GM19193 (cell line): ENCODE results near the gene SLC32A1.
A peak's percentile ranks its signal among the peaks of the same experiment; 100 is the strongest.

Experiments used
- POLR2A ChIP-seq: IDR thresholded peaks from 4 replicates; pipeline ENCODE4 v1.6.1; 2011; ENCODE audit not compliant: insufficient read depth, insufficient read length; ENCODE audit errors: extremely low read depth

SLC32A1 gene

DNA sequence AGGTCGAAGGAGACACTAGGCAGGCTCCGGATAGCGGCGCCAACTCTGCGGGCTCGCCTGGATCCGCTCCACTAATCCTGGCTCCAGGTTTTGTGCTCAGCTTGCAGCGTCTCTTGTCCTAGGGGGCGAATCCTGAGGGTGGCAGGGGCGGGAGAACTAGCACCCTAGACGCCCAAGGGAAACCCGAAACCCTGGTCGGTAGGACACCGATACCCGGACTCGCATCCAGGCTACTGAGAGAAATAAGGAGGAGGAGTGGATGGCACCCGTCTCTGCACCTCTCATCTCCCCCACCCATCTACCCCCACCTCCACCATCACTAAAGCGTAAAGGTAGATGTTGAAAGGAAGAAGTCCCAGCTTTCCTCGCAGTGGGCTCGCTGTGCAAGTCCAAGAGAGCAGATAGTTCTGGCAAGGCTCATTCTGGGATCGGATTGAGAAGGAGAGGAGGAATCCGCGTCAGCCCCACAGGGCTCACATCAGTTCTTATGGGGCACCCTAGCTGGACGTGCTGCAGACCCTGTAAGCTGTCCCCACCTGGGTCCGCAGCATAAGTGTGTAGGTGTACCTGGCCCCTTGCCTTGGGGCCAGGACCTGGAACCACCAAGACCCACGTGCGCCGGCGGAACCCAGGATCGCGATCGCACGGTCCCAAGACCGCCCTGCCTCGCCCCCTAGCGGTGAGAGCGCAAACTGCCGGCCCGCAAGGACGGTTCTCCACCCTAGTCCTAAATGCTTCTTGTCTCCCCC, 6.9 kb downstream of the SLC32A1 start:
- no peak for TF ChIP-seq POLR2A

DNA sequence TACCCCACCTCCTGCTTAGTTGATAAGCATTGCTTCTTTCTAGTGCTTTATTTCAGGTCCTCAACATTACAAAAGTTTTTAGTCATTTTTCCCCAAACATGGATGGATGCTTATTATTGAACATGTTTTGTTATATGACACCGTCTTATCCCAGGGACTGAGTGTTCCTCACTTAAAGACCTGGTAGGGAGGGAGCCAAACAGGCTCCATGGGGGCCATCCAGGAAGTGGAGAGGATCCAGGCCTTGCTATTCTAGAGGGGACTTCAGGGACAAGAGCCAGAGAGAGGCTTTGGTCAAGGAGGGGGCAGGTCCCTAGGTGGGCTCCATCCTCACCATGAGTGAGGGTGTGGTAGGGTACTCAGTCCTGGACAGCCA, 7.4 kb downstream of the SLC32A1 start:
- no peak for TF ChIP-seq POLR2A

DNA sequence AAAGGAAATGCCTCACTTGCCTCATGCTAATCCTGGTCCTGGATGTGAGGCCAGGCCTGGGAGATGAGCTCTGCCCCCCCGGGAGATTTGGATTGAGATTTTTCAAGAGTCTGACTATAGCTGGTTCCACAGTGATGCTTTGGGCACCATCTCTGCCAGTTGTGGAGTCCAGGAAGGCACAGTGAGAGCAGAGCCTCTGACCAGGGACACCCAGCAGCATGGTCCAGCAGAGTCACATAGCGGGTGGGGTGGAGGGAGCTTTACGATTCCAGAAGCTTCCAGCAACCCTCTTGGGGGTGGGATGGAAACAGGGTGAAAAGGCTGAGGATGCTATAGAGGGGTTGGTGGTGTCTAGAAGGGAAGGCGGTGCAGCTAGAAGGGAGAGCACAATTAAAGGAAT, 8.7 kb downstream of the SLC32A1 start:
- TF ChIP-seq POLR2A: no peak

DNA sequence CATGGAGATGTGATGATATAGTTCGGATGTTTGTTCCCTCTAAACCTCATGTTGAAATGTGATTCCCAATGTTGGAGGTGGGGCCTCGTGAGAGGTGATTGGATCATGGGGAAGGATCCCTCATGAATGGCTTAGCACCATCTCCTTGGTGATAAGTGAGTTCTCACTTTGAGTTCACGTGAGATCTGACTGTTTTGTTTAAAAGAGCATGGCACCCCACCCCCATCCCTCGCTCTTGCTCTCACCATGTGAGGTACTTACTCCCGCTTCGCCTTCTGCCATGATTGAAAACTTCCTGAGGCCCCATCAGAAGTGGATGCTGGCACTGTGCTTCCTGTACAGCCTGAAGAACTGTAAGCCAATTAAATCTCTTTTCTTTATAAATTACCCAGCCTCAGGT, 10.9 kb downstream of the SLC32A1 start:
- no peak for TF ChIP-seq POLR2A

DNA sequence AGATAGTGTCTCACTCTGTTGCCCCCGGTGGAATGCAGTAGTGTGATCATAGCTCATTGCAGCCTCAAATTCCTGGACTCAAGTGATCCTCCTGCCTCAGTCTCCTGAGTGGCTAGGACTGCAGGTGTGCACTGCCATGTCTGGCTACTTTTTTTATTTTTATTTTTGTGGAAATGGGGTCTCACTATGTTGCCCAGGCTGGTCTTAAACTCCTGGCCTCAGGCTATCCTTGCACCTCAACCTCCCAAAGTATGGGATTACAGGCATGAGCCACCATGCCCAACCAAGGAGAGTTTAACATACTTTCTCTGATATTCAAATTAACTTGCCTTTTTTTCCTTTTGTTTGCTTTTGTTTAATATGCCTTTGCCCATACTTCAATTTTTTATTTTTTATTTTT, 13.6 kb downstream of the SLC32A1 start:
- TF ChIP-seq POLR2A: no peak

DNA sequence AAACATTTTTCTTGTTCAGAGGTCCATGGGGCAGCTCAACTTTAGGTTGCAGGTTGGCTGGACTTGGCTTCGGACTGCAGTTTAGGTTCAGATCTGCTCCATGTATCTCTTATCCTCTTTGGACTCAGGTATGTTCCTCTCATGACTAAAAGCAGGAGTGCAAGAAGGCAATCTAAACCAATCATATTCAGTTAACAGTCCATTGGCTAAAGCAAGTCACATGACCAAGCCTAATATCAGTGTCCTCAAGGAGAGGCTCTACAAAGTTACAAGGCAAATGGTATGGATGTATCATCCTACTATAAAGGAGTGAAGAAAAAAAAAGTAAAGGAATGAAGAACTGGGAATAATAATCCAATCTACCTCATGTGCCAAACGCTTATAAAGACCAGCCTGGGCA, 21.5 kb downstream of the SLC32A1 start:
- no peak for TF ChIP-seq POLR2A

DNA sequence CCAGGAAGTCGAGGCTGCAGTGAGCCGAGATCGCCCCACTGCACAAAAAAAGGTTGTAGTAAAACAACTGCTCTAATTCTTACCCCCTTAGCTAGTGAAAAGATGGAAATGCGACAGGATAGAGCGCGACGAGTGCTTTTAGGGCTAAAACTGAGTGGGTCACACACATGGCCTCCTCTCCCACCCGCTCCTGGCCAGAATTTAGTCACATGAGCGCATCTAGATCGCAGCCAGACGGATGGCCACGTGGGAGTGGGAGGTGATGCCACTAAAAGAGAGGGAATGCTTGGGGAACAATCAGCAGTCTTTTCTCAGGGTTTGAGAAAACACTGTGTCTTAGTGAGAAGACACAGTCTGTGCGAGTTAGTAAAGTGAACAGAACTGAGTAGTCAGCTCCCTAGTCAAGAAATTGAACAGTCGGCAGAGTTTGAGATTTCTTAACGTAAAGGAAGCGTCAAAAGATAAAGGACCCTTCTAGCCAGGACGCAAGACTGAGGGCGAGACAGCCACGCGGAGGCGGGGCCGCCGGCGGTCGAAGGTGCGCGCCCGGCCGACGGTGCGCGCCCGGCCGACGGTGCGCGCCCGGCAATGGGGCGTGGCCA, 23.3 kb downstream of the SLC32A1 start:
- no peak for TF ChIP-seq POLR2A

DNA sequence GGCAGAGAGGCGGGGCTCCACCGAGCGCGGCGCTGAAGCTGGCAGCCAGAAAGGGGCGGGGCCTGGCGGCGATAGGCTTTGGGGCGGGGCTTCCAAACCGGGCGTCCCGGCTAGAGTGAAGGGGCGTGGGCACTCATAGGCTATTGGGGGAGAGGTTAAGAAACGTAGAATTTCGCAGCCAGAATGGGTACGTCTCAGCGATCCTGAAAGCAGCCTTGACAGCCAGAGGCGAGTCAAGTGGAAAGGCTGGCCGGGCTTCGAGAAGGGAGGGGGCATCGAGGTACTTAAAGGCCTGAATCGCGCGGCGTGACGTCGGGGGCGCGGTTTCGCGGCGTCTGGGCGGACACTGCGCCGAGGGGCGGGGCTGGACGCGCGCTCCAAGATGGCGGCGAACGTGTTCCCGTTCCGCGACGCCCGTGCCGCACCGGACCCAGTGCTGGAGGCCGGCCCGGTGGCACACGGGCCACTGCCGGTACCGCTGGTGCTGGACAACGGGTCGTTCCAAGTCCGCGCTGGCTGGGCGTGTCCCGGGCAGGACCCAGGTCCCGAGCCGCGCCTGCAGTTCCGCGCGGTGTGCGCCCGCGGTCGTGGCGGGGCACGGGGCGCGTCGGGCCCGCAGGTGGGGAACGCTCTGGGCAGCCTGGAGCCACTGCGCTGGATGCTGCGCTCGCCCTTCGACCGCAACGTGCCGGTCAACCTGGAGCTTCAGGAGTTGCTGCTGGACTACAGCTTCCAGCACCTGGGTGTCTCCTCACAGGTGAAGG, 24.0 kb downstream of the SLC32A1 start, which contains the start of gene ACTR5:
Gene ACTR5 (plus strand): TSS at position 364 of the 764 bp plus-strand sequence. CDS start 19 bp downstream, at position 383.
- peak; percentile 74 for TF ChIP-seq POLR2A

DNA sequence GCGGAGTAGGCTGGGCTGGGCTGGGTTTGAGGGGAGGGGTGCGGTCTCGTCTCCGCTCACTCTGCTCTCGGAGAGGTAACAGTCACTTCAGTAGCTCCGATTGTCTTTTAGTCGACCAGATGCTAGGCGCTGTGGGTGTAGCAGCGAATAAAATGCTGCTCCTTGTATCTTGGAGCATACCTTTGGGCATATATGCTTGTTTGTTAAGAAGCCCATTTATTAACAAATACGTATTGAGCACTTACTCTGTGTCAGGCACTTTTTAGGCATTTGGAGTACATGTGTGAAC, 24.5 kb downstream of the SLC32A1 start:
- TF ChIP-seq POLR2A: no peak

DNA sequence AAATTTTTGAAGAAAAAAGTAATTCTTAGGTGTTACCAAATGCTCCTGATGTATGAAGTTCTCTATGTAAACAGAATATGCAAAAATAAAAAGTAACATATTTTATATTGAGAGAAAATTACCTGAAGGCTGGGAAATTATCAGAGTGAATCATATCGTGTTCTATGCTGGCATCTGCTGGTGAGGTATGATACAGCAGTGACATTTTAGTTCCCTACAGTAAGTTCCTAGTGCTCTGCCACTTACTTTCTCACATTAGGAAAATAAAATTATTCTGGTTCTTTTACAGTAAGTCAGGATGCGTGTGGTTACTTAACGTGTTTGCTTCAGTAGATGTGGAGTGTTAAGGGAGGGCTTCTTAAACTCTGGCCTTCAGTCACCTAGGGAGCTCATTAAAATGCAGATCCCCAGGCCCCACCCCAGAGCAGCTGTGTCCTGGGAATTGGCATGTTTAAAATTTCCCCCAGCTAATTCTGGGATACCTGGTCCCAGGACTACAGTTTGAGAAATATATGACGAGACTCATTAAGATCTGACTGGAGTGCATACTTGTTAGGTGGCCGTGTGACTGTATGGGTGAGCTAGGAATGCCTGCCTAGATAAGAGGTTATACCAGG, 27.2 kb downstream of the SLC32A1 start:
- TF ChIP-seq POLR2A: no peak

DNA sequence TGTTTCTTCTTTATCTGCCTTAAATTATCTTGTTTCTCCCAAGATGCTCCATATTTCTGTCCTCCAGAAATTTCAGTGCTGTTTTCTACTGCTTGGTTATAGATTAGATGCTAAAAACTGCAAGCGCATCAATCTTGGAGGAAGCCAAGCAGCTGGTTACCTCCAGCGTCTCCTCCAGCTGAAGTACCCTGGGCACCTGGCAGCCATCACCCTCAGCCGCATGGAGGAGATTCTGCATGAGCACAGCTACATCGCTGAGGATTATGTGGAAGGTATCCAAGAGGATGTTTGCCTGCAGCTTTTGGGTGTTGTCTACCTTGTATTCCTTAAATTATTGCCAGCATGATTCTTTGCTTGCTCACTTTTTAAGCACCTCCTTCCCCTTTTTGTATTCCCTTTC, 27.7 kb downstream of the SLC32A1 start:
- no peak for TF ChIP-seq POLR2A

DNA sequence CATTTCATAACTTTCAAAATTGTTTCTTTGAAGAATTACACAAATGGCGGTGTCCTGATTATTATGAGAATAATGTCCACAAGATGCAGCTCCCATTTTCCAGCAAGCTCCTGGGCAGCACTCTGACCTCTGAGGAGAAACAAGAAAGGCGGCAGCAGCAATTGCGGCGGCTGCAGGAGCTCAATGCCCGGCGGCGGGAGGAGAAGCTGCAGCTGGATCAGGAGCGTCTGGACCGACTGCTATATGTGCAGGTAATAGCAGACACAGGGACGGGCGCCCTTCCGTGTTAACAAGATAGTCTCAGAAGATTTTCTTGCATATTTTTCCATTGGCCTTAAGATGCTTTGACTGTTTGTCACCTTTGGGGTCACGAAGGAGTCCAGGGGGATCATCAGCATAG, 30.6 kb downstream of the SLC32A1 start:
- TF ChIP-seq POLR2A: no peak

DNA sequence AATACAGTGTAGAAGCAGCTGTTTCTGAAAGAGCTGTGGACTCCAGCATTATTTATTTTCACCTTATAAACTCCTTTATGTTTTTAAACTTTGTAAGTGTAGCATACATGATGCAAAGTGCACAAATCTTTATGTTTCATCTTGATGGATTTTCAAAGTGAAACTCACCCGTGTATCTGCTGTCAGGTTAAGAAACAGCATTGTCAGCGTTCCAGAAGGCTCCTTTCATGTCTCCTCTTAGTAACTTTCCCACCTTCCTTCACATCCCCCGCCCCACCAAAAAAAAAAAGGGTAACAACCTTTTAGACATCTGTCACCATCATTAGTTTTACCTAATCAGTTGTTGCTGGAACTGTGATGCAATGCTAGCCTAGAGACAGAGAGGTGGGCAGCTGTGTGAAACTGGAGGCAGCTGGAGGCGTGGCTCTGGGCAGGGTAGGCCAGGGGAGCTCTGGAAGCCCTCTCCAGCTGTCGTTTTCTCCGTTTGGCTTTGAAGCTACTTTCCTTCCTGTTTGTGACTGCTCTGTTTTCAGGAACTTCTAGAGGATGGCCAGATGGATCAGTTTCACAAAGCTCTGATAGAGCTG, 31.1 kb downstream of the SLC32A1 start:
- no peak for TF ChIP-seq POLR2A

DNA sequence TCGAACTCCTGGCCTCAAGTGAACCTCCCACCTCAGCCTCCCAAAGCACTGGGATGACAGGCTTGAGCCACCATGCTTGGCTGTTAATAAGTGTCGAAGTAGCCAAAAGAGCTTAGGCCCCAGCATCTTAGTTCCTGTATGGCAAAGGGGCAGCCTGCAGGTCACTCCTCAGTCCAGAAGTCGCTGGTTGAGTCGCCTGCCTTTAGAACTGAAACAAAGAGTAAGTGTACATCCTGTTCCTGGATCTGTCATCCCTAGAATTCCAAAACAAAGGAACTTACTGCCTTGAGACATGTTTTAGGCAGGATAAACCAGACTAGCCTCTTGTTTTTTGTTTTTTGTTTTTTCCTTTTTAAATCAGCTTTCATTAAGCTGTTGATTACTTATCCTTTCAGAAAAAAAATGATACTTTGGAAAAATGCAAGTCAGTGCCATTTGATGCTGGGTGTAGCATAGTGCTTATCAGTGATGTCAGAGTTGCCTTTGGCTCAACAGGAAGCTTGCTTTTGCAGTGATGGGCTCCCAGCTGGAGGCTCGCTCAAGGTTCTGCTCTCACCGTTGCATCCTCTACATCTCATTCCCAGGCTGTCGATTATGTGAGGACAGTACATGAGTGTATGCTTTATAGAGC, 33.0 kb downstream of the SLC32A1 start:
- no peak for TF ChIP-seq POLR2A

DNA sequence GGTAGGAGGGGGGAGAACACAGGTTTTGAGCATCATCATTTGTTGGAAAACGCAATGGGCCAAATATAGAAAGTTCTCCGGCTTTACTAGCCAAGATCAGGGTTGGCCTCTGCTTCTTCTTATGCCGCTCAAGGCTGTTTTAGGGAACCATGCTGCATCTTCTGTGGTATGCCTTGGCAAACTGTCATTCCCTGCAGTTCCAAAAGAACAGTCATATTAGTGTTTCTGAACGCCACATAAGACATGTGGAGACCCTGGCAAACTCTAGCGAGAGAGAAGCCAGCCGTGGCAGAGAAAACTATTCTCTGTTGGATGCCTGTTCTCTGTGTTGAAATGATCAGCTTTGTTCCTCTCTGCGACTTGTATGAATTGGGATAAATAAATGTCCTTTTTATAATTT, 34.8 kb downstream of the SLC32A1 start:
- no peak for TF ChIP-seq POLR2A
